Breast epithelium (tissue), 4 donors: ENCODE data around the gene CHD6. TPM values are rescaled to one million over a fixed set of nuclear protein-coding genes. Genes with fewer than 3 reads are reported as not detected.

Experiments used
- DNase-seq, 2 donors: peaks; one replicate each; pipeline ENCODE4 v3.0.0-alpha.2; 2019; ENCODE audit warnings: low spot score in 2 of 2
- H3K27ac ChIP-seq, 2 donors: fragments of 200-600 bp; sonication (generic) in 1 of 2; one replicate each; pipeline ENCODE4 v1.5.1; 2016 to 2019; ENCODE audit warnings: mild to moderate bottlenecking in 1 of 2
- H3K27me3 ChIP-seq, 2 donors: fragments of 200-600 bp; sonication (generic) in 1 of 2; one replicate each; pipeline versions ENCODE4 v1.5.1 to v1.6.0; 2017 to 2019; ENCODE audit warnings: control low read depth in 1 of 2, mild to moderate bottlenecking in 1 of 2
- H3K36me3 ChIP-seq: fragments of 200-600 bp; one replicate; pipeline ENCODE4 v1.5.1; 2019
- H3K4me1 ChIP-seq, 2 donors: fragments of 200-600 bp; sonication (generic); one replicate each; pipeline ENCODE4 v1.5.1; 2016 to 2019; ENCODE audit warnings: control low read depth in 1 of 2
- H3K4me3 ChIP-seq, 3 donors: fragments of 200-600 bp; sonication (generic); 1 replicate in 2 of 3; 2 replicates in 1 of 3; pipeline ENCODE4 v1.5.1; 2016 to 2019; ENCODE audit warnings: mild to moderate bottlenecking in 3 of 3, moderate library complexity in 2 of 3
- H3K9me3 ChIP-seq, 2 donors: fragments of 200-600 bp; sonication (generic) in 1 of 2; one replicate each; pipeline ENCODE4 v1.5.1; 2016 to 2019; ENCODE audit warnings: control low read depth in 1 of 2
- CTCF ChIP-seq, 3 donors: fragments of 450-650 bp; IDR thresholded peaks; one replicate each; pipeline ENCODE4 v1.5.1; 2016 to 2017; ENCODE audit warnings: antibody characterized with exemption in 3 of 3, mild to moderate bottlenecking in 3 of 3, moderate library complexity in 3 of 3
- POLR2A ChIP-seq: fragments of 450-650 bp; IDR thresholded peaks from one replicate; pipeline ENCODE4 v1.6.1; 2016; ENCODE audit warnings: antibody characterized with exemption, mild to moderate bottlenecking, moderate library complexity
- POLR2AphosphoS5 ChIP-seq, 3 donors: sonication (generic); formaldehyde crosslinking; IDR thresholded peaks; one replicate each; pipeline ENCODE4 v1.6.1; 2017; ENCODE audit warnings: antibody characterized with exemption in 3 of 3
- intact Hi-C: fragments of 100-400 bp; cut with DNase I; formaldehyde crosslinking; loops from one replicate; pipeline ENCODE4 v1.15.1; 2023; ENCODE audit warnings: low total_unique reads
- total RNA-seq, 3 donors: library from RNA; depleted of rRNA; stranded (reverse); fragments of >200 nt; gene quantifications; one replicate each; pipeline ENCODE4 v1.1.0, GENCODE V29; 2016

Gene CHD6
- total RNA-seq, 3 donors from 2014 or later: 31.4 to 85.8 (median 81.0) TPM

GRCh38 chr20:41560970-41561369 is 57.2 kb downstream of the CHD6 start:
- TF ChIP-seq POLR2AphosphoS5 (IDR thresholded peaks at IDR 0.05): no peak
- no peak for TF ChIP-seq CTCF (IDR thresholded peaks at IDR 0.05)
- TF ChIP-seq POLR2A: no peak
- intact Hi-C loops: no loop called here
- no peaks in the 10 kb centered on the region for H3K27me3 ChIP-seq
- H3K4me3 ChIP-seq: no peak overlapping the region
- H3K9me3 ChIP-seq: no peaks in the 10 kb centered on the region
- H3K36me3 ChIP-seq: no peaks in the 10 kb centered on the region
- DNase-seq: no peak
- H3K27ac ChIP-seq: no peak overlapping the region
- H3K4me1 ChIP-seq: peaks cover 2 to 5% of the 10 kb centered on the region in 2 donors

- H3K27me3 ChIP-seq: no peaks in the 10 kb centered on the region
- no peak for TF ChIP-seq CTCF (IDR thresholded peaks at IDR 0.05)
- no peak for TF ChIP-seq POLR2AphosphoS5 (IDR thresholded peaks at IDR 0.05)
- no peak for TF ChIP-seq POLR2A
- H3K27ac ChIP-seq: no peak overlapping the region
- DNase-seq: no peak
- peaks cover 2 to 5% of the 10 kb centered on the region in 2 donors for H3K4me1 ChIP-seq
- H3K36me3 ChIP-seq: no peaks in the 10 kb centered on the region
- intact Hi-C loops: no loop called here
- no peak overlapping the region for H3K4me3 ChIP-seq
- no peaks in the 10 kb centered on the region for H3K9me3 ChIP-seq
Measured at GRCh38 chr20:41559658-41560057, 58.5 kb downstream of the CHD6 start.

DNA sequence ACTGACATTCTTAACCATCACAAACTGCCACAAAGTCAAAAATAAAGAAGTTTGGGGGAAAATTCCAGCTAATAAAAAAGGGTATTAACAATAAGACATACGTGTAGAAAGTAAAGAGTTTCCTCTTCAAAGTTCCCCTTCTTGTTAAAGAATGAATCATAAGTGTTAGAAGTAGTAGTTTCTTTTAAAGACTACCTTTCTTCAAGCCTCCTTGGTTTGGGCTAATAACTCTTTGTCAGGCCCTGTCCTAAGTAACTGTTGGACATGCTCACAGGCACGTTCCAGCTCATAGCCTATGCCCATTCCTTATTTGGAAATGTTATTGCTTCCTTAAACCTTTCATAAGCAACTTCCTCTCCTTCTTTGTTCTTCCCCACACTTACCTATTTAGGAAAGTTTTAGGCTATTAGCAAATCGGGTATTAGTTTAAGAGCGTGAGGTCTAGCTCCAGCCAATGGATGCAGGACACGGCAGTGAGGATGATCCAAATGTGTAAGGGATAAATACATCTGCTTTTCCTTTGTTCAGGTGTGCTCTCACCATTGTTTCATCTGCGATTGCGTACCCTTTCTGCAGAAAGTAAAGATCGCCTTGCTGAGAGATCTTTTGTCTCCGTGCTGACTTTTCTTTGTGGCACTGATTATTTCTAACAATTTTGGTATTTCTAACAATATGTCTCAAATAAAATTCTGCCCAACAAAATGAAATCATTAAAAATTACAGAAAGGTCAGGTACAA is 64.9 kb downstream of the CHD6 start:
- no peak for DNase-seq
- Histone ChIP-seq H3K4me1 (no peaks in the 10 kb centered on the region), H3K4me3 (no peak overlapping the region), H3K9me3 (no peaks in the 10 kb centered on the region), H3K27me3 (no peaks in the 10 kb centered on the region), H3K27ac (peak overlapping the region; percentile 62 to 83), H3K36me3 (no peaks in the 10 kb centered on the region)
- no peak for TF ChIP-seq POLR2A
- TF ChIP-seq CTCF (IDR thresholded peaks at IDR 0.05): no peak
- TF ChIP-seq POLR2AphosphoS5 (IDR thresholded peaks at IDR 0.05): no peak
- intact Hi-C loops: no loop called here

DNA sequence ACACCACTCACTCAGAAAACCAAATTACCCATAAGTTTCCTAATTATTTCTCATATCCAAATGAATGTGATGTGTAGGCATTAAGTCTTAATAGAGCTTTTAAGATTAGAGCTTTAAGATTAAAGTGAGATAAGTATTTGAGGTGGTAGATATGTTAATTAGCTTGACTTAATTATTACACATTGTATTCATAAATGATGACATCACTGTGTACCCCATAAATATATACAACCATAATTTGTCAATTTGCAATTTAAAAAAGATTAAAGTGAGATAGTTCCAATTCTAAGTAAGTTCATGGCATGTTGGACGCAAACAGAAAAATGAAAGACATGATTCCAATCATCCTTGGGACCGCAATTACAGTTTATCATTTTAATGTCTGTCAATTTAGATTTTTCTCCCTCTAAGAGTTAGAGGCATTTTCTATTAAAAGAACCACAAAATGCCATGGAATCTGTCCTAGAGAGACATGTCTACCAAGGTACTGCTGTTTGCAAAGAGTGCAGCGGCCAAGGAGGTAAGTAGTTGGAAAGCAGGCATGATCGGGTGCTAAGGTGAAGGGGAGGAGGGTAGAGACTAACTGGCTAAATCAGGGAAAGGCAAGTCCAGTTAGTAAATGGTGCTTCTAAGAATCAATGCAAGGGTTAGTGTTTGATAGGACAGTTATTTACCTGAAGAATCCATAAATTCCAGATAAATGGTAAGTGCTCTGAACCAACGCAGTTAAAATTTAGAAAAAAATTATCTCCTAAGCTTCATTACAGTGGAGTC is 65.7 kb downstream of the CHD6 start:
- intact Hi-C loops: no loop called here
- Histone ChIP-seq H3K27me3 (no peaks in the 10 kb centered on the region), H3K9me3 (no peaks in the 10 kb centered on the region), H3K4me3 (no peak overlapping the region), H3K36me3 (no peaks in the 10 kb centered on the region), H3K27ac (peak overlapping the region; percentile 46 to 83), H3K4me1 (no peaks in the 10 kb centered on the region)
- no peak for TF ChIP-seq POLR2A
- TF ChIP-seq POLR2AphosphoS5 (IDR thresholded peaks at IDR 0.05): no peak
- TF ChIP-seq CTCF (IDR thresholded peaks at IDR 0.05): no peak
- DNase-seq: no peak
